ENCODE results near the gene RBM47. TPM values are rescaled to one million over a fixed set of nuclear protein-coding genes. Genes with fewer than 3 reads are reported as not detected.
A peak's percentile ranks its signal among the peaks of the same experiment; 100 is the strongest.

RBM47 gene
- total and polyA plus RNA-seq, 2 of the 4 experiments (the other 2 are of a cell fraction), result 0.44 to 1.1 TPM

DNA sequence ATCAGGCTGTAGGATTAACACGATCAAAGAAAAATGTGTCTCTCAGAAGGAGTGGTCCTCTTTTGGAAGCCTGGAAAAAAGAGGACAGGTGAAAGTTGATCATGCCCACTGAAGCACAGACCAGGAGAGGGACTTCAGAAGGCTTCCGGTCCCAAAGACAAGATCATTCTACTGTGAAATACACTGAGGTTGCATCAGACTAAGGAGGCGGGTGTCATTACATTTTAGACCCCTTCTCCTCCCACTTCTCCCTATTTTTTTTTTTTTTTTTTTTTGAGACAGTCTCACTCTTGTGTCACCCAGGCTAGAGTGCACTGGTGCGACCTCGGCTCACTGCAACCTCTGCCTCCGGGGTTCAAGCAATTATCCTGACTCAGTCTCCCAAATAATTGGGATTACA lies 67.5 kb downstream of the RBM47 start:
- ATAC-seq (ENCODE audit: low read depth), result no peak
- WGBS, 2 experiments (ENCODE audit: extremely low coverage in 2 of 2, insufficient read length in 1 of 2), result 88% methylated on average over 1 of the region's 6 CpGs; no CpG with 5 or more reads in 1 of the 2 experiments
- CTCF ChIA-PET, result no interaction called here

More for the DNA sequence above, 67.5 kb downstream of the RBM47 start:
- DNase-seq, result no peak
- H4K91ac ChIP-seq (ENCODE audit: insufficient read depth, low read depth, low read length), result no peak overlapping the region
- no peak overlapping the region for H3K9ac ChIP-seq (ENCODE audit: low read depth, low read length)
- BruUV-seq (replicated peaks), result no TSS peak
- no peak overlapping the region for H4K8ac ChIP-seq (ENCODE audit: low read depth in 2 of 2, low read length in 2 of 2)
- H3K56ac ChIP-seq (ENCODE audit: extremely low read depth, insufficient read depth, low read length), result no peak overlapping the region
- no peak overlapping the region for H3K4ac ChIP-seq (ENCODE audit: low read depth, low read length)
- peak overlapping the region; percentile 42 for H2AK9ac ChIP-seq (replicated peaks; ENCODE audit: low read depth, low read length, poor library complexity)
- H3K4me1 ChIP-seq (ENCODE audit: control insufficient read depth, insufficient read depth, low read length), result peaks cover 3% of the 10 kb centered on the region
- H2BK5ac ChIP-seq (ENCODE audit: low read depth, low read length, poor library complexity, severe bottlenecking), result no peak overlapping the region
- H3K9me3 ChIP-seq (ENCODE audit: control insufficient read depth, insufficient read depth, low read length), result no peaks in the 10 kb centered on the region
- in situ Hi-C loops (cut with MboI; ENCODE audit: low sequenced_read_pairs) (no loop called here), intact Hi-C loops (cut with micrococcal nuclease) (no loop called here), dilution Hi-C loops (cut with HindIII; ENCODE audit: low sequenced_read_pairs, unreplicated experiment) (no loop called here)
- H3K18ac ChIP-seq (ENCODE audit: low read depth, low read length), result no peak overlapping the region
- H2BK120ac ChIP-seq (ENCODE audit: low read depth, low read length), result no peak overlapping the region
- no peaks in the 10 kb centered on the region for H3K79me1 ChIP-seq (ENCODE audit: low read depth in 1 of 2, low read length in 2 of 2)
- H3K4me2 ChIP-seq (ENCODE audit: low read depth, low read length), result no peak overlapping the region
- TF ChIP-seq MAFK (IDR thresholded peaks at IDR 0.05; ENCODE audit: low read depth, low read length) (no peak), POLR2A (IDR thresholded peaks at IDR 0.05; ENCODE audit: low read depth, low read length) (no peak), MXI1 (IDR thresholded peaks at IDR 0.05; ENCODE audit: borderline replicate concordance, low read depth, low read length) (no peak)
- TF ChIP-seq, protein P1, sequence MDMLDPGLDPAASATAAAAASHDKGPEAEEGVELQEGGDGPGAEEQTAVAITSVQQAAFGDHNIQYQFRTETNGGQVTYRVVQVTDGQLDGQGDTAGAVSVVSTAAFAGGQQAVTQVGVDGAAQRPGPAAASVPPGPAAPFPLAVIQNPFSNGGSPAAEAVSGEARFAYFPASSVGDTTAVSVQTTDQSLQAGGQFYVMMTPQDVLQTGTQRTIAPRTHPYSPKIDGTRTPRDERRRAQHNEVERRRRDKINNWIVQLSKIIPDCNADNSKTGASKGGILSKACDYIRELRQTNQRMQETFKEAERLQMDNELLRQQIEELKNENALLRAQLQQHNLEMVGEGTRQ (IDR thresholded peaks at IDR 0.05; ENCODE audit: low read depth, low read length), result no peak
- TF ChIP-seq, protein P2, sequence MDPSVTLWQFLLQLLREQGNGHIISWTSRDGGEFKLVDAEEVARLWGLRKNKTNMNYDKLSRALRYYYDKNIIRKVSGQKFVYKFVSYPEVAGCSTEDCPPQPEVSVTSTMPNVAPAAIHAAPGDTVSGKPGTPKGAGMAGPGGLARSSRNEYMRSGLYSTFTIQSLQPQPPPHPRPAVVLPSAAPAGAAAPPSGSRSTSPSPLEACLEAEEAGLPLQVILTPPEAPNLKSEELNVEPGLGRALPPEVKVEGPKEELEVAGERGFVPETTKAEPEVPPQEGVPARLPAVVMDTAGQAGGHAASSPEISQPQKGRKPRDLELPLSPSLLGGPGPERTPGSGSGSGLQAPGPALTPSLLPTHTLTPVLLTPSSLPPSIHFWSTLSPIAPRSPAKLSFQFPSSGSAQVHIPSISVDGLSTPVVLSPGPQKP (IDR thresholded peaks at IDR 0.05; ENCODE audit: borderline replicate concordance, low read depth, low read length), result no peak
- TF ChIP-seq, protein P3, sequence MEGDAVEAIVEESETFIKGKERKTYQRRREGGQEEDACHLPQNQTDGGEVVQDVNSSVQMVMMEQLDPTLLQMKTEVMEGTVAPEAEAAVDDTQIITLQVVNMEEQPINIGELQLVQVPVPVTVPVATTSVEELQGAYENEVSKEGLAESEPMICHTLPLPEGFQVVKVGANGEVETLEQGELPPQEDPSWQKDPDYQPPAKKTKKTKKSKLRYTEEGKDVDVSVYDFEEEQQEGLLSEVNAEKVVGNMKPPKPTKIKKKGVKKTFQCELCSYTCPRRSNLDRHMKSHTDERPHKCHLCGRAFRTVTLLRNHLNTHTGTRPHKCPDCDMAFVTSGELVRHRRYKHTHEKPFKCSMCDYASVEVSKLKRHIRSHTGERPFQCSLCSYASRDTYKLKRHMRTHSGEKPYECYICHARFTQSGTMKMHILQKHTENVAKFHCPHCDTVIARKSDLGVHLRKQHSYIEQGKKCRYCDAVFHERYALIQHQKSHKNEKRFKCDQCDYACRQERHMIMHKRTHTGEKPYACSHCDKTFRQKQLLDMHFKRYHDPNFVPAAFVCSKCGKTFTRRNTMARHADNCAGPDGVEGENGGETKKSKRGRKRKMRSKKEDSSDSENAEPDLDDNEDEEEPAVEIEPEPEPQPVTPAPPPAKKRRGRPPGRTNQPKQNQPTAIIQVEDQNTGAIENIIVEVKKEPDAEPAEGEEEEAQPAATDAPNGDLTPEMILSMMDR (conservative IDR thresholded peaks at IDR 0.05; ENCODE audit: low read depth, low read length), result no peak
- POLR2A ChIA-PET (ENCODE audit: unreplicated experiment), result no interaction called here
- H4K5ac ChIP-seq (ENCODE audit: low read depth, low read length), result no peak overlapping the region
- H3K36me3 ChIP-seq (ENCODE audit: control insufficient read depth, insufficient read depth, low read length), result no peaks in the 10 kb centered on the region
- H3K27ac ChIP-seq (ENCODE audit: insufficient read depth, low read length), result no peak overlapping the region
- no peak overlapping the region for H3K23ac ChIP-seq (ENCODE audit: low read depth, low read length)
- H4K20me1 ChIP-seq (ENCODE audit: insufficient read depth, low read length), result no peaks in the 10 kb centered on the region
- no peak overlapping the region for H2BK15ac ChIP-seq (ENCODE audit: low read depth, low read length)
- peak overlapping the region; percentile 44; the same call in 1 of the 2 replicates for H2BK20ac ChIP-seq (ENCODE audit: low read depth, low read length)
- H3K4me3 ChIP-seq (ENCODE audit: insufficient read depth, low read depth, low read length), result no peak overlapping the region
- H3K27me3 ChIP-seq (ENCODE audit: control insufficient read depth, insufficient read depth, low read length), result no peaks in the 10 kb centered on the region
- no peak overlapping the region for H2AFZ ChIP-seq (replicated peaks; ENCODE audit: low read length, poor library complexity)
- no peak overlapping the region for H2AK5ac ChIP-seq (ENCODE audit: low read depth, low read length)
- 0 out of 2 replicates have a peak overlapping the region, but pooled peaks have one; percentile 13 for H3K14ac ChIP-seq (replicated peaks; ENCODE audit: low read depth, low read length)
- H3K9me1 ChIP-seq (ENCODE audit: insufficient read depth, low read length), result 0 out of 2 replicates have a peak, but pooled peaks cover 3% of the 10 kb centered on the region
